CD4-positive, alpha-beta T cell treated with Interleukin-17A for 1 hour (primary cell): ENCODE data around the gene RERE.
"Not testable (repeated sequence)": the region's sequence is repeated elsewhere in the genome, so short reads cannot be mapped to it uniquely, and the experiment has no call there.

Experiments used
- DNase-seq: peaks from one replicate; pipeline ENCODE4 v3.0.0-alpha.2; 2020

RERE gene

DNA sequence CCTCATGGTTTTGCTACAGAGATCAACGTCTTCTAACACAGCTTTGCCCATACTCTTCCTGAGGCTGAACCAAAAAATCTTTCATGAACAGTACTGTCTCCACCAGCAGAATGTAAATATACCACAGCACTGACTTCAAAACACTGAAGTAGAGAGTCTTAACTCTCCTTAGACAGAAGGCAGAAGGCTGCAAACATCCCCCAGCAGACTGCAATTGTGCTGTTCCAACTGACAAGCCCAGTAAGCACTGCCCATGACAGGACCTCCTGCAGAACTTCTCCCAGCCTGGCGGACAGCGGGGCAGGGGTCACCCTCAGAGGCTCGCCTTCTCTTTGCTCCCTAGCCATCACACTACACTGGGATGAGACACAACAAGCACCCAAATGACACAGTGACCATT is 218.7 kb downstream of the RERE start:
- DNase-seq: no peak

DNA sequence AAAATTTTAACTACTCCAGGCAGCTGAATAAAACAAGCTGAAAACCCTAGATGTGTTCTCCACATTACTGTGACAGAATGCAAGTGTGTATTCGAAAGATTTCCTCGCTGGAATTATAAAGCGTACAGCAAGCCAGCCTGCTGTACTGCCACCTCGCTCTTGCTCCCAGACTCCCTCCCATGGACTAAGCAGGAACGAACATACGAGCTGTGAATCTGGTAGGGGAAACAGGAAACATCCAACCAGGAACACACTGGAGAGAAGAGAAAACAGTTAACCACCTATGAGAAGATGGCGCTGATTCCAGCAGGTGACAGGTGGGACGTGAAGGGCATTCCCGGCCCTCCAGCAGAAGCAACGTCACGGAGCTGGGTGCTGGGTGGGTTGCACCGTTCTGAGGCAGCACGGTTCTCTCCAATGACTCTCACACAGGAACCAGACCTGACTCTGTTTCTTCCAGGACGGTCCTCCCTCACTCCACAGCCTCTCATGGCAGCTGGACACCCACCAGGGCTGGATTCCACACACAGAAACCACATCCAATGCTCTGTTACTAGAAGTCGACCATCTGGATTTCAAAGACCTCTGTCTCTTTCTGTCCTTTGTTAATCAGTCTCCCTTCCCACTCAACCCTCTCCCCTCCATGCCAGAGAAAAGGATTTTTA is 219.2 kb downstream of the RERE start:
- DNase-seq: no peak

DNA sequence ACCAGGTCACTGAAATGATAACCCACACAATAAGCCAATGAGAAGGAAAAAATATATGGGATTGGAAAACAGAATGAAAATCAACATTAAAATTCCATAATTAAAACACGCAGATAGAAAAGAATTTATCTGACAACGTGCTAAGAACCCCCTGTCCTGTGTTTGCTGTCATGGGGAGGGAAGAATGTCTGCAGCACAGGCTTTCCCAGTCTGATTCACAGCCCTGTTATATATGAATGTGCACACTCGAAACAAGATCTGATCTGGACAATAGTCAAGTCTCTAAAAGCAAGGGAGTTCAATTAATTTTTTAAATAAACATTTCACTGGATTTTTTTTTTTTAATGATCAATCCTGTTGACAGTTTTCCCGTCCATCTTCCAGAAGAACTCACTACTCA is 220.0 kb downstream of the RERE start:
- no peak for DNase-seq

DNA sequence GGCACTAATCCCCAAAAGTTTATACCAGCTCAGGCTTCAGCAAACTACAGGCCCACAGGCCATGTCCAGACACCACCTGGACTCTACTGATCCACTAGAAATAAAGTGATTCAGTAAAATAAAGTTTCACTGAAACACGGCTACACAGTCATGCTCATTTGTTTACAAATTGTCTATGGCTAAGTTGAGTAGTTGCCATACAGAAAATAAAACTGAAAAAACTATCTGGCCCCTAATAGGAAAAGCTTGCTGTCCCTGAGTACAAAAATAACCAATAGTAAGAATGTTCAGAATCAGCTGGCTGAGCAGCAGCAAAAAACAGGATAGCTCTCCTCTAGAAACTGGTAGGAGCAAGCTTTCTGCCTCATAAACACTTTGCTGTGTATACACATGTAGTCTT is 221.5 kb downstream of the RERE start:
- DNase-seq: no peak

DNA sequence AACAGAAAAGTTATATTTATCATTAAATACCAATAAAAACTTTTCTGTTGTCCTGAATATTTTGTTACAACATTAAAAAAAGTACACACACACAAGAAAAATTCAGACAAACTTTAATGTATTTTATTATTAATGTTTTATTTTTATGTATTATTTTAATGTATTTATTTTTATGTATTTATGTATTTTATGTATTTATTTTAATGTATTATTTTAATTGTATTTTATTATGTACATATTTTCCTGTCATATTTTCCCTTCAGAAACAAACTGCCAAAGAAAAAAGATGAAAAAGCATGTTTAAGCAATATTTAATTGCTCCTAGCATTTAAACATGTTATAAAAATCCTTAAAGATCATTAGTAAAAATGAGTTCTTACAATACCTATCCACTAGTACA is 222.1 kb downstream of the RERE start:
- no peak for DNase-seq

DNA sequence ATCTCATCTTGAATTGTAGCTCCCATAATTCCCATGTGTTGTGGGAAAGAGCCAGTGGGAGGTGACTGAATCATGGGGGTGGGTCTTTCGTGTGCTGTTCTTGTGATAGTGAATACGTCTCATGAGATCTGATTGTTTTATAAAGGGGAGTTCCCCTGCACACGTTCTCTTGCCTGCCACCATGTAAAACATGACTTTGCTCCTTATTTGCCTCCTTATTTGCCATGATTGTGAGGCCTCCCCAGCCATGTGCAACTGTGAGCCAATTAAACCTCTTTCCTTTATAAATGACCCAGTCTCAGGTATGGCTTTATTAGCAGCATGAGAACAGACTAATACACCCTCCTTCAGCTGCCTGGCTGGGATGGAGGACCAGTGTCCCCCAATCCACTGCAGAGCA is 224.1 kb downstream of the RERE start:
- DNase-seq: not testable (repeated sequence)

DNA sequence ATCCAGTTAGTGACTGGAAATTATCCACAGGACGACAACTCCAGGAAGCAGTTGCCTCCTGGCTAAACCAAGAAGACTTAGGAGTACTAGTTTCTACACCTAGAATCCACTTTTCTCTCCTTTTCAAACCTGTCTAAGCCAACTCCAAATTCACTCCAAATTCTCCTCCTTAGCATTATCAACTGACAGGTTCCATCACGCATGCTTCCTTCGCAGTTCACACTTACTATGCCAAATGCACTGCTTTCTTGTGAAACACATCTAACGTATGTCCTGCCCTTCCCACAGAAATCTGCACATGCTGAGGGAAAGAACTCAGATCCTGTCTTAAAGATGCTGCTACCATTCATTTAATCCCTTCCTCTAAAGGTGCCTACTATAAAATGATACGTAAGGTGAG is 225.9 kb downstream of the RERE start:
- DNase-seq: no peak

DNA sequence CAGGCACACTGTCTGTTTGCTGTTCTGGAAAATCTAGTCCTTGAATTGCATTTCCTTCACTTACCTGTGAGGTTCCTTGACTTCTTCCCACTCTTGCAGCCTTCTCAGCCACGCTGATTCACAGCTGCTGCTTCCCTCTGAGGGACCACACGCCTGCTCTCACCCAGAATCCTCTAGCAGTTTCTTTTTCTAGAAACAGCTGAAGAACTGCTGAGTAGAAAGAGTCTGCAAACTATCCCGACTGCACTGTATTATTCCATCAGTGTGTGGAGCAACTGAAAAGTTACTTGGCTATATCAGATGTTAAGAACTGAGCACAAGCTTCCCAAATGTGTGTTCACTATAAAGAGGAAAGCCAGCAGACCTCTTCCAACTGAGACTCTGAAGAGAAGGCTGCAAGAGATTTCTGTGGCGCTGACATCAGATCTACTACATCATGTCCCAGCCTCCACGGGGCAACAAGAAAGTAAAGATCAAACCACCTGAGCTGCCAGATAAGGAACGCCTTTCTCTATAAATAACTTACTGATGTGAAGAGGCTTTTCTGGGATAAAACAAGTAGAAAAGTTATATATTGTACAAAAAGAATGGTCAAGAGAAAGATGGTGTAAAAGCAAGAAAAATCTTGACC is 226.6 kb downstream of the RERE start:
- DNase-seq: no peak

DNA sequence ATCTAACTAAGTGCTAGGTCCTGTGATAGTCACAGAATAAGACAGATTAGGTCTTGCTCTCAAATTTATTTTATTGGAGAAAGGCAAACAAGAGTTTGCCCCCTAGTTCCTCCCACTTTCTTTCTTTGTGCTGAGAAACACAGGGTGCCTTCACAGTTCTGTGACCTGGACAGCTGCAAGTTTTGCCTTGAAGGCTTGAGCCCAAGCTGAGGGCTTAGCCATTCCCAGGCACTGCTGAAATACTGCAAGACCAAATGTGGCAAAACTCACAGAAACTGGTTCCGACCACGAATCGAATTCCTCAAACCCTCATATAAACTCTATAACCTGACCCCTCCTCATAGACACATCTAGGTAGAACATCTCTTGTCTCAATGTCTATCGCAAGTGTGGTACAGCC is 227.9 kb downstream of the RERE start:
- no peak for DNase-seq

DNA sequence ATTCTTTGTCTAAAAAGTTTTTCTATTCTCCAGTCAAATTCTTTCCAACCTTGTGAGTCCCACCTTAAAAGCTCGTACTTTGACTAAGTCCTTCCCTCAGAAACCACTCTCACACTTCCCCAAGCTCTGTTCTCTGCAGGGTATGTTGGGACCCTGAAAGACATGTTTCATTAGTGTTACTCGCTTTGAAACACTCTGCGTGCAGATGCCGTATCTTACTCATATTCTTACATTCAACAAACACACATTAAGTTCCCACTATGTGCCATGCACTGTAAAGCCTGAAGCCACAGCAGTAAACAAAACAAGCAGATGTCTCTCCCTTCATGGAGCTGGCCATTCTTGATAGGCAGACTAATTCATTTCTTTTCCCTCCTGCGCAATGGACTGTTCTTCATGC is 229.7 kb downstream of the RERE start:
- no peak for DNase-seq

DNA sequence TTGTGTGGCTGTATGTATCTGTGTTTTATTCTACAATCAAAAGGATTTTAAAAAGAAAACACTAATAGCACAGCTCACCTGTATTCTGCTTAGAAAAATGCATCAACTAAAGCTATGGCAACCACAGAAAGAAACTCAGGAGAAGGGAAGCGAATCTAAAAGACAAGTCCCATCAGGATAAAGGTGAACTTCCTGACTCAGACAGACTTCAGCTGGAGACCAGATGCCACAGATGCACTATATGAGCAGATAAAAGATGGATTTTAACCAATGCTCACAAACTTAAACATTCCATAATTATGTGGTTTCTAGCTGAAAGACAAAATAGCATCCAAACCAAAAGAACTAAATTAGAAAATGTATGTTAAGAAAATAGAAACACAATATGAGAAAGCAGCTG is 231.0 kb downstream of the RERE start:
- no peak for DNase-seq

DNA sequence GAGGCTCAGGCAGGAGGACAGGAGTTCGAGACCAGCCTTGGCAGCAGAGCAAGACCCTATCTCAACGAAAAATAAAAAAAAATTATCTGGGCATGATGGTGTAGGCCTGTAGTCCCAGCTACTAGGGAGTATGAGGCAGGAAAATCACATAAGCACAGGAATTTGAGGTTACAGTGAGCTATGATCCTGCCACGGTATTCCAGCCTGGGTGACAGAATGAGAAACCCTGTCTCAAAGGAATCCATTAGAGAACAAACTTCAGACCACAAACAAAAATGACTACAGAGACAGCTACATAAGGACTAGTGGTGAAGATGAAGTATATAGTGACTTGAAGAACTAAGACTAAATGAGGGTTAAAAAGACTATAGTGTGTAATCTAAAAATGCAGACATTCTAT is 233.1 kb downstream of the RERE start:
- DNase-seq: no peak

DNA sequence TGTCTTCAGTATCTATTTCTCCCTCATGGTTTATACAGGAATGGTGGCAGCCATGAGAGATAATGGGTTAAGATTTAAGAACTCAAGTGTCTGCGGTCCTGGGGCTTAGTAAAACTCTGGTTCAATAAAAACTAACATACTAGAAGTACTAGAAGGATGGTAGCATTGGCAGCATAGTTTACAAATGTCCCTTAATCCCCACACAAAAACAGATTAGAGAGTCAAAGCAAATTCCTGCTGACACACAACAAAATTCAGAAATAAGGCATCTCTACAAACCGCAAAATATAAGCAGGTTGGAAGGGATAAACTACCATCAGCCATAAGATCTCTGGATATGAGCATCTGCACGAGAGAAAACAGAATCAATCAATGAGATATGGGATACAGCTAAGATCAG is 234.4 kb downstream of the RERE start:
- DNase-seq: no peak

DNA sequence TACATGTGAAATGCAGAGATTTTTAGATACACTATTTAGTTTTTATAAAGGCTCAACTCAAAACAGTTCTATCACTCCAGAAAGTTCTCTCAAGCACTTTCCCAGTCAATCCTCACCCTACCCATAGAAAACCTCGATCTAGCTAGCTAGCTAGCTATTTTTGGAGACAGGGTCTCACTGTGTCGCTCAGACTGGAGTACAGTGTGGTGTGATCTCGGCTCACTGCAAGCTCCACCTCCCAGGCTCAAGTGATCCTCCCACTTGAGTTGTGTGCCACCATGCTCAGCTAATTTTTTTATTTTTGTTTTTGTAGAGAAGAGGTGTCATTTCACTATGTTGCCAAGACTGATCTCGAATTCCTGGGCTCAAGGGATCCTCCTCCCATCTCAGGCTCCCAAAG is 236.9 kb downstream of the RERE start:
- DNase-seq: no peak

DNA sequence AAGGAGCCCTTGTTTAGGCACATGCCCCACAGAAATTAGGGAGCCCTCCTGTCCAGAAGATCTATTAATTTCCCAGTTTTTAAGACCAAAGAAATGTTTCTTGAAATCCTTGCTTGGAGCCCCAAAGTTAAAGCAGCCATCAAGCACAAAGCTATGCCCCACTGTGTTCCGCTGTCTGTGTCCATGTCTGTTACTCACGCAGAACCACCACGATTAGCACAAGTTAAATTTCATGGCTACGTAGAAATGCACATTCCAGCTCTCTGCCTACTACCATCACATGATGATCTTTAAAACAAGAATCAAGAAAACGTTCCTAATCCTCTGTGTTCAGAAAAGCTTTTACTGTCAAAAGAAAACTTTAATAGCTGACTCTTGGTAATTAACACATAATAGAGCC is 238.5 kb downstream of the RERE start:
- DNase-seq: no peak

DNA sequence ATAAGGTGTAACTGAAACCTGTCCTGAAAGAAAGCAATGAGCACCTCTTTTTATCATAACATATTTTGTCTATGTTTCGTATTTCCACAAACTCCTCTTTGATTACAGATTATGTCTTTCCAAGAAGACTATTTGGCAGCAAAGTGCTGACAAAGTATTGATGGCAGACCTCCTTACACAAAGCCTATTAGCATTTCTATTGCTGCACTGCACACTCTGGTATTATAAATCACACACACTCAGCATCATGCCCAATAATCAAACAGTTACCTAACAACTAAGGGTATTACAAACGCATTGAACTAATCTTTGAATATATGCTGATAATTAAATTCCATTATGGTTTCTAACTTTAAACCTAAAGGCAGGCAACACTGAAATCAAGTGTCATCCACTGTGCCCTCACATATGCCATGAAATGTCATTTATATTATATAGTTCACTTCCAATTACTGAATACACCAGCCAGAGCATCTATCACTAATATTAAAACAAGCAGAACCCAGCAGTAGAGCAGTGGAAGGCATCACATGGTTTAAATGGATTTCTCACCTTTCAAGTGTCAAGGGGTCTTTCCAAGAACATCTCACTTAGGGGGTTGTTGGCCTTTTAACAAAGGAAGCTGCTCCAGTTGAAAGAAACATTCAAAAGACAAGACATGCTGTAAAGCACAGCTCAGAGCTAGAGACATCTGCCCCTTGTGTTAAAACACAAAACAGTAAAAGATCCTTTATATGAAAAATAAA is 239.1 kb downstream of the RERE start:
- DNase-seq: no peak

DNA sequence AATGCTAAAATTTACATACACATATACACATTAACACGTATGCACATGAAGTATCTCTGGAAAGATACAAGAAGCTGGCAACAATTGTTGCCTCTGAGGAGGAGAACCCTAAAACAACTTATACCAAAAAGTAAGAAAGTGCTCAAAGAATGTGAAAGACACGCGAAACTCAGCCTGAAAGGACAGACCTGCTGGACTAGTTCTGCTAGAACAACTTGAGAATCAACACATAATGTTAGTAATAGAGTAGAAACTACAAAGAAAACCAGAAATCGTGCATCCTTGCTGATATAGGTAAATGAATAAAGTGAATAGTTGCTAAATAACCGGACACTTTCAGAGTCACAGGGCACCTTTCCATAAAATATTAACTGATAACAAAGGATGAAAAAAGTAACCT is 242.5 kb downstream of the RERE start:
- DNase-seq: no peak

DNA sequence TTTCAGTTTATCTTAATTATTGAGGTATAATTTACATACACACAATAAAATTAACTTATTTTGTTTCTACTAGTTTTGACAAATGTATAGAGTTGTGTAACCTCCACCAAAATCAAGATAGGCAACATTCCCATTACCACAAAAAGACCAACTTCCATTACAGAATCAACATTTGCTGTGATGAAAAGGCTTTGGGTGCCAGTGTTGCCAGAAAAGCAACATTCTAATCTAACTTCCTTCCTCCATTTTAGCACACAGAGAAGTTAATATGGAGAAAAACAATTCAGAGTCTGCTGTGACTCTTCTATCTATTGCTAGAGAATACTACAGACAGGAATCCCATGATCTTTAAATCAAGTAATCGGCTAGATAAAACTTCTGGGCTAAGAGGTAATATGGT is 245.3 kb downstream of the RERE start:
- DNase-seq: no peak

DNA sequence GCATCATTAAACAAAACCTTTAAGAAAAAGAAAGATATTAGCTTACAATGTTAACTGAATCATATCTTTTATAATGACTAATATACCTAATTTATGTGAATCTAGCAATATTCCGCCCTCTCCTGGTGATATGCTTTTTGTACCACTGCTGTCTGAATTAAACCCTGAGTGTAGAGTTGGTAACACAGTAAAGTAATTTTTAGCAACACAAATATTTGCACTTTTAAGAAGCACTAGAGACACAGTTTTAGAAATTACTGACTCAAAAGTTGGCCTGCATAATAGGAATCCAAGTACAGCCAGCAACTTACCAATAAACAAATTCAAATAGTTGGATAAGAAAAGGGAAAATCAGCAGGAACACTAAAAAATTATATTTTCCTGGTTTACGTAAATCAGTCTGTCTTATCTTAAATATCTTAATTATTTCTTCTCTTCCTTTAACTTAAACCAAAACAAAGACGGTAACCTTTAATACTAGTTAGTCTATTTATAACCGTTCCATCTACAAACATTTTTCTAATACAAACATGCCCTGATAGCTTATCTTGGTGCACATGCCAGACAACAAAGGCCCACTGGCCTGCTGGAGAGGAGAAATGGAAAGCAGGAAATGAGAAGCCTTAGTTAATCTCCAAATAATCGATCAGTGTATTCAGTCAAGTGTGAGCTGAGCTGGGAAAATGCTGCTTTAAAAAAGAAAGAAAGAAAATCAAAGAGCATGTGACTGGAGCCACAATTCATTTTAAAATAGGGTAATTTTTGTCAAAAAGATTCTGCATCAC is 246.0 kb downstream of the RERE start:
- peak; percentile 8 for DNase-seq

DNA sequence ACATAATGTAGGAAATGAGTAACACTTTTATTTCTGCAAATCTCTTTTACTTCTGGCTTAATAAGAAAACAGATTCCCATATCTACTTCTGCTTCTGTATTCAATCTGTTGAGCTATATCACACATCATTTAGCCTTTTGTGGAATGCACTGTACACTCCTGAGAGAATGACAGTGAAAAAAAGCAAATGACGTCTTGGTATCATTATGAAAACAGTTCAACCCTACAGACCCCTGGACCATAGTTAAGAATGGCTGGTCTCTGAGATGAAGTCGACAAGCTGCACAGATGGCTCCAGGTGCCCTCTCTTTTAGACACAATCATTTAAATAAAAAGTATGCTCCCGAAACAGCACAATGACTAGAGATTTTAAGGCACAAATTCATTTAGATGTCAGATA is 247.0 kb downstream of the RERE start:
- DNase-seq: no peak

DNA sequence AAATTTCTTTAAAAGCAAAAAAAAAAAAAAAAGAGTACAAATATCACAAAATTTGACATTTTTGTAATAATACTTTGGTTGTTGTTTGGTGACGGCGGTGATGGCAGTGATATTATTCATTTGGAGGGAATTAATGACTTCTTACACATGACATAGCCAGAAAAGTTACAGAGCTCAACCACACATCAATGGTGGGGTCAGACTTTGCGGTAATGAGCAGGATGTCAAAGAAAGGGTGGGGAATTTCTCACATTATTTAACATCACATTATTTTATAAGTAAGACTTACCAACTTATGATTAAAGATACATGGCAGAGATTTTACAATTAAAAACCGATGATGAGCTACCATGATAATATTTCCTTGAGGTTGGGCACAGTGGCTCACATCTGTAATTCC is 248.2 kb downstream of the RERE start:
- DNase-seq: no peak

DNA sequence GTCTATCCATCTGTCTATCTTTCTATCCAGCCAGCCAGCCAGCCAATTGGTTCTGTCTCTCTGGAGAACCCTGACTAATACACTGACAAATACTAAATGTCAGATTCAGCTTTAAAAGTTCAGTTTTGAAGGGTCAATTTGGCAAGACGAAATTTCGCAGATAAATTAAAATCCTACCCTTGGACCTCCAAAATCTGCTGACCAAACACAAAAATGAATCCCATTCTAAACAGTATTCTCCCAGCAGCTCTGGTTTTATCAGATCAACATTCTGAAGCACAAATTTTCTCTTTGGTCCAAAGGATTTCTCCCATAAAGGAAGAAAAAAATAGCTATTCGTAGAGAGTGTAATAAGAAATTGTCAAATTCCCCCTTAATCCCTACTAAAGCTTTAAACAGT is 248.6 kb downstream of the RERE start:
- no peak for DNase-seq

DNA sequence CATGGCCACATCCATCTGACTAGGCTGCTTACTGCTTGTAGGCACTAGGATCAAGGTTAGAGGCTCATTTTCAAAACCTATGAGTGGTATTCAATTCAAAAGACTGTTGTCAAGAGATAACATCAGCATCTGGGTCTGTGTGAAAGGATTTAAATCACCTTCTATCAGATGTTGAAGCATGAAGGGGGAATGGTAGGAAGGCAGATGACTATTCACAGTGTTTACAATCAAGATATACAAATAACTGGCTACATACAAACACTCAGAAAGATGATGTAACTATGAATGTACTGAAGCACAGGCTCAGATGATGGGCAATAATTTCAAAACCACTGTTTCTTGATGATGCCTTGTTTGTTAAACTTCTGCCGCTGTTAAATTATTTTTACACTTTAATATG is 250.3 kb downstream of the RERE start:
- DNase-seq: no peak

DNA sequence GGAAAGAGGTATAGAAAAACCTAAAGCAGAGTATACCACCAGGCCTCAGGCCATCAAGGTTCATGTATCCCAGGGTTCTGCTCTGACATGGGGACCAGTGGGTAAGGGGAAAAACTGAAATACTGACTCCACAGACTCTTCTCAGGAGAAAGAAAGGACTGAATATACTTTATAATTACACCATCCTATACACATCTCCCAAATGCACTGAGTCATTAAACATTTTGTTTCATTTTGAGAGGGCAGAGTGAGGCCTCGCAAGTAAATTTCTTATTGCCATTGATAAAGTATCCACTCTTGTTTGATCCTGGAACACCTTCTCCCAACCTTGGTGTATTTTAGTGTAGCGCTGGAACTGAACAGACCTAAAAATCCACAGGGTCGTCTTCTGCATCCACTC is 251.6 kb downstream of the RERE start:
- no peak for DNase-seq
